ENCODE results near the gene POLA1.
"Not testable (repeated sequence)": the region's sequence is repeated elsewhere in the genome, so short reads cannot be mapped to it uniquely, and the experiment has no call there.

POLA1 gene

GRCh38 chrX:24799078-24799477, 105.4 kb downstream of the POLA1 start:
- H3K27ac ChIP-seq: no peak overlapping the region
- TF ChIP-seq CTCF (conservative IDR thresholded peaks at IDR 0.05): no peak

- H3K27ac ChIP-seq: no peak overlapping the region
- TF ChIP-seq CTCF (conservative IDR thresholded peaks at IDR 0.05): no peak
Measured at GRCh38 chrX:24799565-24799964, 105.8 kb downstream of the POLA1 start.

- no peak for TF ChIP-seq CTCF (conservative IDR thresholded peaks at IDR 0.05)
- no peak for TF ChIP-seq ZFX (IDR thresholded peaks at IDR 0.05)
- no peak overlapping the region for H3K27ac ChIP-seq
Measured at GRCh38 chrX:24805201-24805600, 111.5 kb downstream of the POLA1 start.

- H3K27ac ChIP-seq: not testable (repeated sequence)
Measured at GRCh38 chrX:24819807-24820206, 126.1 kb downstream of the POLA1 start.

- TF ChIP-seq ZFX (IDR thresholded peaks at IDR 0.05) (no peak), CTCF (conservative IDR thresholded peaks at IDR 0.05) (no peak)
- H3K27ac ChIP-seq: no peak overlapping the region
Measured at GRCh38 chrX:24828147-24828546, 134.4 kb downstream of the POLA1 start.

GRCh38 chrX:24828600-24828999, 134.9 kb downstream of the POLA1 start:
- H3K27ac ChIP-seq: no peak overlapping the region
- TF ChIP-seq CTCF (conservative IDR thresholded peaks at IDR 0.05) (no peak), ZFX (IDR thresholded peaks at IDR 0.05) (no peak)

GRCh38 chrX:24833695-24834094, 140.0 kb downstream of the POLA1 start:
- no peak overlapping the region for H3K27ac ChIP-seq
- TF ChIP-seq ZFX (IDR thresholded peaks at IDR 0.05) (no peak), CTCF (conservative IDR thresholded peaks at IDR 0.05) (no peak)

GRCh38 chrX:24837966-24838365, 144.2 kb downstream of the POLA1 start:
- no peak overlapping the region for H3K27ac ChIP-seq
- no peak for TF ChIP-seq ZFX (IDR thresholded peaks at IDR 0.05)
- TF ChIP-seq CTCF (conservative IDR thresholded peaks at IDR 0.05): no peak

Measured in C4-2B (cell line).